ENCODE results near the gene SIAH2.

Gene SIAH2

GRCh38 chr3:150733373-150733935 is 29.5 kb downstream of the SIAH2 start:
- no peak for DNase-seq

- no peak for DNase-seq
Observed at GRCh38 chr3:150729682-150730360, 33.1 kb downstream of the SIAH2 start.

- no peak for DNase-seq
Observed at GRCh38 chr3:150727653-150728502, 35.1 kb downstream of the SIAH2 start.

DNA sequence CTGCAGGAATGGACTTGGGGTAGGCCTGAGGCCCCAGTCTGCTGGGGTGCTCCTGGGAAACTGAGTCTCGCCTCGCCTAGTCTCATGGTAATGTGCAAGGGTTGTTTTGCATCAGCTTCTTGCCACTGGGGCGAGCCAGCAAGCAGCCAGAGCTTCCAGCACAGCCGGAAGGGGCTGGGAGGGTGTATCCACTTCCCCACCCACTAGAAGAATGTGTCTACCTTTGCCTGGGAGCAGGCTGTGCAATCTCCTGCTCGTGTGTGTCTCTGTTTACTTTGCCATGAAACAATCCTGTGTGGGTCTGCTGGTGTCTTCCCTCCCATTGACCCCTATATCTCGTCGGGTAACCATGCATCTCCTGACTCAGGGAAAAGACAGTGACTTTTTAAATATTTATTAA is 37.4 kb downstream of the SIAH2 start:
- DNase-seq: no peak

DNA sequence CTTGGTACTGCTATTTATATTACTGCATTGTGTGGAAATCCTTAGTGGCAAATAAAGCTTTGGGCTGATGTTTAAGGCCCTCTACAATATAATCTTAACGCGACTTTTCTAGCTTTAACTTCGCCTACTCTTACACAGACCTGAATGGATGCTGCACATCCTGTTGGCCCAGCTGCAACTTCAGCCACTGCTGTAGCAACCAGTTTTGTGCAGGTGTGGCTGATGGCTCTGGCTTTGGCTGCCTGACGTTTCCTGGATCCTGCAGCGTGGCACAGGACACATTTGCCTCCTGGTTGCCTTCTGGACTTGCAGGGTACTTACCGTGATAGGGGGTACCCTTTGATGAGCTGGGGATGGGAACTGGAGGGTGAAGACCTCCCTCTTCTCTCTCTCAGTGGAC is 39.0 kb downstream of the SIAH2 start:
- DNase-seq: no peak

DNA sequence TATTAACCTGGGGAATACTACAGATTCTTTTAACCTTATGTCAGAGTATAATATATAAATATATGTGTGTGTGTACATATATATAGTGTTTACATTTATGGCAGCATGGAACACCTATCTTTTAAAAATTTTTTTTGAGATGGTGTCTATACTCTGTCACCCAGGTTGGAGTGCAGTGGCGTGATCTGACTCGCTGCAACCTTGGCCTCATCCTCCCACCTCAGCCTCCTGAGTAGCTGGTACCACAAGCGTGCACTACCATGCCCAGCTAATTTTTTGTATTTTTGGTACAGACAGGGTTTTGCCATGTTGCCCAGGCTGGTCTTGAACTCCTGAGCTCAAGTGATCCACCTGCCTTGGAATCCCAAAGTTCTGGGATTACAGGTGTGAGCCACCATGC is 40.7 kb downstream of the SIAH2 start:
- no peak for DNase-seq

- DNase-seq: peak; percentile 32
Observed at GRCh38 chr3:150721285-150722130, 41.5 kb downstream of the SIAH2 start.

DNA sequence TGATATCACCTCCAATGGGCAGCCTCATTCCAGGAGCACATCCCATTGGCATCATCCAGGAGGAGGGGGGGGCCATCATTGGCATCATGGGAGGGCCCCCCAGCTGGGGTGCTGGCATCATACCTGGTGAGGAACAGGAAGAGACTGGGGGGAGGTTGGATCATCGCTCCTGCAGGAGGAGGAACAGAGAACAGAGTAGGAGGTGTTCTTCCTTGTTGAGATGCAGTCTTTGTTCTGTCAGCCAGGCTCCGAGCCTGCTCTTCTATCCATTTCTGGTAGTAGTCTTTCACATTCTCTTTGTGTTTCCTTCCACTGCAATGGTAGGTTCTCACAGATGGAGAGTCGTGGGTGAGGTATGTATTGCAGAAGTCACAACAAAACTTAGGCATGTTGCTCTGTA is 42.5 kb downstream of the SIAH2 start:
- no peak for DNase-seq

DNA sequence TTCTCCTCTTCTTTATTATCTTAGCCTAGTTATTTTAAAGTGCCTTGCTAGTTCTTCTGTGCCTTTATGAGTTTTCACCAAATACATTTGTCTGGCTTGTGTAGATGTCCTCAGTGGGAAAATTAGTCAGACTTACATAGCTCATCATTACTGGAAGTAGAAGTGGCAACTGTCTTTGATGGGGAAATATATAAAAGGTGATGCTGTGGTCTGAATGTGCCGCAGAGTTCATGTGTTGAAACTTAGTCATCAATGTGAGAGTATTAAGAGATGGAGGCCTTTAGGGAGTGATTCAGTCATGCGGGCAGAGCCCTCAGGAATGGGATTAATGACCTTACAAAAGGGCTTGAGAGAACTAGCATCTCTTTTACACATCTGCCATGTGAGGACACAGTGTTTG is 52.9 kb downstream of the SIAH2 start:
- DNase-seq: no peak

GRCh38 chr3:150703756-150704344 is 59.1 kb downstream of the SIAH2 start, which contains the start of gene ERICH6:
Gene ERICH6 (minus strand): TSS chr3:150703920. CDS start chr3:150703898, 22 bp downstream.
- peak; percentile 62 for DNase-seq

- DNase-seq: no peak
Observed at GRCh38 chr3:150703299-150703755, 59.6 kb downstream of the SIAH2 start.

GRCh38 chr3:150699068-150699639 is 63.8 kb downstream of the SIAH2 start:
- no peak for DNase-seq

GRCh38 chr3:150697646-150698045 is 65.3 kb downstream of the SIAH2 start:
- no peak for DNase-seq

- DNase-seq: no peak
Observed at GRCh38 chr3:150691414-150692040, 71.4 kb downstream of the SIAH2 start.
